Transverse colon (tissue), 4 donors: ENCODE data around the gene MYOZ2. TPM values are rescaled to one million over a fixed set of nuclear protein-coding genes. Genes with fewer than 3 reads are reported as not detected.

Experiments
- total RNA-seq, 4 donors: library from RNA; depleted of rRNA; stranded (reverse); fragments of >200 nt; gene quantifications; one replicate each; pipeline ENCODE4 v1.1.0, GENCODE V29; 2016

MYOZ2 gene
- total RNA-seq, 4 donors from 2014 or later: 0.27 to 0.32 TPM; not detected in 2

Other genes with a start within 250 kb of the MYOZ2 start
- 100 to 1,000 TPM in 3 of 4 donors, 10 to 100 TPM in 1; 99.7 to 400 (median 145) TPM for gene SYNPO2, start 247.0 kb upstream of the MYOZ2 start, total RNA-seq
- 100 to 1,000 TPM in 2 of 4 donors, 10 to 100 TPM in 2; 71.4 to 165 (median 98.5) TPM for gene USP53, start 76.9 kb downstream of the MYOZ2 start, total RNA-seq
- gene FABP2, start 186.3 kb downstream of the MYOZ2 start, total RNA-seq: 10 to 100 TPM in 3 of 4 donors, 1 to 10 TPM in 1; 3.4 to 55.4 (median 17.1) TPM